NCI-H2029 treated with DMSO at 0.1 percent for 48 hours (cell line): Measurements from ENCODE around the gene TDP1.

Experiments used
- DNase-seq: peaks from one replicate; lab custom pipeline; 2025; lab: John Stamatoyannopoulos, UW

The TDP1 gene

DNA sequence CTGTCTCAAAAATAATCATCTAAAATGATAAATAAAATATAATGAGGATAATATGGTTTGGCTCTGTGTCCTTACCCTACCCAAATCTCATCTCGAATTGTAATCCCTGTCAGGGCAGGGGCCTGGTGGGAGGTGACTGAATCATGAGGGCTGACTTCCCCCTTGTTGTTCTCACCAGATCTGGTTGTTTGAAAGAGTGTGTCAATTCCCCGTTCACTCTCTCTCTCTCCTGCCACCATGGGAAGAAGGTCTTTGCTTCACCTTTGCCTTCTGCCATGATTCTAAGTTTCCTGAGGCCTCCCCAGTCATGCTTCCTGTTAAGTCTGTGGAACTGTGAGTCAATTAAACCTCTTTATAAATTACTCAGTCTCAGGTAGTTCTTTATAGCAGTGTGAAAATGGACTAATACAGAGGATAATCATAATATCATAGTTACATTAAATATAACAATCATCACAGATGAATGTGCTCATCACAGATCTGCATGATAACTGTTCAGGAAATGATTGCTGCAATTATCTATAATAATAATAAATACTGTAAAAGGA lies 13.8 kb upstream of the TDP1 start:
- no peak for DNase-seq

DNA sequence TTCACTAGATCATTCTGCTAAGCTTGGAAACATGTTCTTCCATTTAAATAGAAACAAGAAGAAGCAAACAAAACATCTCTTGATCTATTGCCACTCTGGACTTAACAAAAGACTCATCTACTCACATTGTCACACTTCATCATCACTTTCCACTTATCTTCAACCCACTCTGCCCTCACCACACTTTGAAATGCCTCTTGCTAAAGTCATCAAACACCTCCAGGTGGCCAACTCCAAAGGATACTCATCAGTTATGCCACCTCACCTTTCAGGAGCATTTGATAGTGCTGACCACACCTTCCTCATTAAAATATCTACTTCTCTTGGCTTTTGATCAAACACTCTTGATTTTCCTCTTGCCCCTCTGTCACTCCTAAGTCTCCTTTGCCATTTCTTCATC lies 8.4 kb upstream of the TDP1 start:
- DNase-seq = no peak

GRCh38 chr14:89952576-89952975 lies 3.2 kb upstream of the TDP1 start:
- no peak for DNase-seq

GRCh38 chr14:89953602-89954001 lies 2.1 kb upstream of the TDP1 start:
- DNase-seq = no peak

GRCh38 chr14:89954070-89955021 lies 1.4 kb upstream of the TDP1 start, which contains the start of gene EFCAB11:
EFCAB11 (minus strand) TSS chr14:89954730; CDS start chr14:89954660, 70 bp downstream.
- peak; percentile 85 for DNase-seq

DNA sequence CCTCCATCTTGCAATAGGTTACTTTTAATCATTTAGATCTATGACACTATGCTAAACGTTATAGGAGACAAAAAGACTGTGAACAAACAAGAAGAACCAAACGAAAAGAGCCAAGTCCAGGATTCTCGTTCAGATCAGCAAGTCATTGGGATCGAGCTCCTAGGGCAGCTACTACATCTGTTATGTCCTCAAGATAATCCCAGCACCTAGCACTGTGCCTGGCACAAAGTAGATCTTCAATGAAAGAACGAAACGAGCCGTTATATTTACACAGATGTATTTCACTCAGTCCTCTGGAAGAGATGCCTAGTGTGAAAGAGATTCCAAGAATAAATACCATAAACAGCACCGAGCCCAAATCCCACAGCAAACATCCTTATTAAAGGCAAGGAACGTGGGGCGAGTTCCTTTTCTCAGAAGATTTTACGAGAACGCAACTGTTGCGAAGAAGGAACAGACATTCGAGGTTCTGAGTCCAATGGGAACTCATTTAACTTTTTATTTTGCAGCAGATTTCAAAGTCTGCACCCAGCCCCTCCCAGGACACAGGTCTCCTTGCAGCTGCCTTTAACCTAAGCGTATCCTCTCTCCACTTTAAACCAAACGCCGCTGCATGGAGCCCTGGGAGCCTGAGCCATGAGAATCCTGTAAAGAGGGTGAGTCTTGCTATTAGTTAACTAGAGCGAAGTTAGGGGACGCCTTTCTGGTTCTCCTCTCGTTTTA lies 544 bp upstream of the TDP1 start:
- no peak for DNase-seq

DNA sequence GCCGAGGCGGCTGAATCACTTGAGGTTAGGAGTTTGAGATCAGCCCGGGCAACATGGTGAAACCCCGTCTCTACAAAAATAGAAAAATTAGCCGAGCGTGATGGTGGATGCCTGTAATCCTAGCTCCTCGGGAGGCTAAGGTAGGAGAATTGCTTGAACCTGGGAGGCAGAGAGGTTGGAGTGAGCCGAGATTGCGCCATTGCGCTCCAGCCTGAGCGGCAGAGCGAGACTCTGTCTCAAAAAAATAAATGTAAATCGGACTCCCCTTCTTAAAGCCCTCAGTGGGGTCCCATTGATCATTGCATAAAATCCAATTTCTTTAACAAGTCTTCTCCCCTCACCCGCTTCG lies 908 bp downstream of the TDP1 start:
- no peak for DNase-seq

DNA sequence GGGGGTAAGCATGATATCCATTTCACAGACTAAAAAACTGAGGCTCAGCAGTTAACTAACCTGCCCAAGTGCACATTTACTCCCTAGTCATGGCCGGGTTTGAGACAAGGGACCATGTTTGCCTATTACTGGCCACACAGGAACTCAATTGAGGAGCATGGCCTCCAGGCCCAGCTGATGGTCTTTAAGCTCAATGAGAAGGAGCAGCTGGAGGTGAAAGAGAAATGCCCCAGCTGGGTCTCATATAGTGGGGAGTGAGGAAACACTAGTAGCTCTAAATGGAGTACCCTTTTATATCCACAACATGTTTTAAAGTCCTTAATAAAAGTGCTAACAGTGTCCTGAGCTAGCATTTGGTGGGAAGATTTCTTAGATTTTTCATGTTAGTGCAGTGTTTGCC lies 1.6 kb downstream of the TDP1 start:
- DNase-seq = no peak

DNA sequence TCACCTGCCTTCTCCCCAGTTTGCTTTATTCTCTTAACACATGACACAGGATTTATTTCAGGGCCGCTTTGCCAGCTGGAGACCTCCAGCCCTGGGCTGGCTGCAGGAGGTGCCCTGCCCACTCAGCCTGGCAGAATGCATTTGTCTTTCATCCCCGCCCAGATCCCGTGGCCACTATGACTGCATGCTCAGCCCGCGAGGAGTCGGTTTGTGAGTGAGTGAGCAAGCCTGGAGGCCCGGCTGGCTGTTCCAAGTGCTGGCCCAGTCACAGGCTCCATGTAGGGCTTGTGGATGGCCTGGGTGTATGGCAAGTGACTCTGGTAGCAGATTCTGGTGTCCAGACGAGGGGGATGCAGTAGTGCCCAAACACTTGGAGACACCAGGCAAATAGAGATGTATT lies 2.1 kb downstream of the TDP1 start:
- no peak for DNase-seq

- no peak for DNase-seq
Observed at GRCh38 chr14:89958966-89959365, 3.2 kb downstream of the TDP1 start.

GRCh38 chr14:89959853-89960445 lies 4.2 kb downstream of the TDP1 start:
- DNase-seq = no peak

GRCh38 chr14:89960914-89961313 lies 5.2 kb downstream of the TDP1 start:
- DNase-seq = no peak

GRCh38 chr14:89963288-89963978 lies 7.7 kb downstream of the TDP1 start:
- DNase-seq = no peak

- no peak for DNase-seq
Observed at GRCh38 chr14:89965839-89966238, 10.1 kb downstream of the TDP1 start.

DNA sequence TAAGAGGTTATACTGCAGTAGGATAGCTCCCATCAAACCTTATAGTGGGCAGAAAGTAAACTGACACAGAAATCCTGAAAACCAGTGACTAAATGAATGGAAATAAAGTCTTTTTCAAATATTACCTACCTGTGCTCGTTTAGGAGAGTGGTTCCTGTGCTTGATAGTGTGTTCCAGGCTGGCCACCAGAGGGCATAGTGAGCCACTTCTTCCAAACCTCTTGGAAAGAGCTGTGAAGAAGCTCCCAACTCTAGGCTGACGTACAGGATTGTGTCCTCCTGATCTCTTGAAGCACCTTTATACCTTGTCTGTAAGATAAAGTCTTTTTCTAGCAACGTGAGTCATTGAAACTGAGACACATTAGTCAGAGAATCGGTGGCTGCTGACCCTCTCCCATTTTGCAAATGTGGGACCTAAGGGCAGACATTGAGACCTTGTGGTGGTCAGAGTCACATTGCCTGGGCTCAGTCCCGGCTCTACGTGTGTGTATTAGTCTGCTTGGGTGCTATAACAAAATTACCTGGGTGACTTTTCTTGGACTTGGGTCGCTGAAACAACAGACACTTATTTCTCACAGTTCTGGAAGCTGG lies 17.6 kb downstream of the TDP1 start:
- DNase-seq = no peak

- no peak for DNase-seq
Observed at GRCh38 chr14:89977668-89978067, 21.9 kb downstream of the TDP1 start.

DNA sequence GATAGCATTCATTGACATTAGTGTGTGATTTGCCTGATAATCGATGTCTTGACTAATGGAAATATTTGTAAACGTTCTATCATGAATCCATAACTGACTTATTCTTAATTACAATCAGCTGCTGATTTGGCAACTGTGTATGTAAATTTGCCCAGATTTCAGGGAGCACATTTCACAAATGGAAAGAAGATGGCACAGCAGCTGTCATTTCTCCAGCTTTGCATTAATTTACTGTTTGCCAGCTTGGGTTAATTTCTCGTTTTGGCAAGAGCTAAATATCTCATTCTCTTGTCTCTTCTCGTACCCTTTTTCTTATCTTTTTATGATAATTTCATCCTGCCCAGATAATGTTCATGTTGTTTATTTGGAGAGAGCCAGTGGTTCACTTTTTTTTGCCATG lies 22.9 kb downstream of the TDP1 start:
- no peak for DNase-seq

GRCh38 chr14:89983375-89983774 lies 27.6 kb downstream of the TDP1 start:
- DNase-seq = no peak

DNA sequence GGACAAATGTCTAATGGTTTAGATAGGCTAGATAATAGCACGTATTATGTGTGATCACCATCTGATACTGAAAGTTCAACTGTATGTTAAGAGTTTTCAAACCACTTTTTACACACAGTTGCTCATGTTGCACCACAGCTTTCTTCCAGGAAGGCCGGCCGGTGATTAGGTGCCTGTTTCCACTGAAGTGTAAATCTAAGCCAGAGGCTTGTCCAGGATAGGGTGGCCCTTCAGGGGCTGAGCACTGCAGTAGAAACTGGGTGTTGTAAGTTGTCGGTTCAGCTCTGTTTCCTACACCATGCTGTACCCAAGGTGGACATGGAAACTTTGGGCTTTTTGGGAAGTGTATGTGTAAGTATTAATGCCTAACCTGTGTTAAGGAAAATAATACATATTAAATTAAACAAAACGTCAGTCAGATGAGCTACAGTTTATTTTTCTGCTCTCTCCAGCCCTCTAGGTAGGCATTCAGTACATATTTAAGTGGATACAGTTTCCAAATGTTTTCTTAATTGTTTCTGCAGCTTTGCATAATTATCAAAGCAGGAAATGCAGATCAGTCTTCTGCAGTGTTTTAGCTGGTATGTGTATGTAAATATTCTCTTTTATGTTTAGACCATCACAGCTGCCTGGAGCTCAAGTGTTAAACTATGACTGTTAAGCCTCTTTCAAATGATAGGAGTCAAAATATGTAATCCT lies 30.9 kb downstream of the TDP1 start:
- DNase-seq = no peak

DNA sequence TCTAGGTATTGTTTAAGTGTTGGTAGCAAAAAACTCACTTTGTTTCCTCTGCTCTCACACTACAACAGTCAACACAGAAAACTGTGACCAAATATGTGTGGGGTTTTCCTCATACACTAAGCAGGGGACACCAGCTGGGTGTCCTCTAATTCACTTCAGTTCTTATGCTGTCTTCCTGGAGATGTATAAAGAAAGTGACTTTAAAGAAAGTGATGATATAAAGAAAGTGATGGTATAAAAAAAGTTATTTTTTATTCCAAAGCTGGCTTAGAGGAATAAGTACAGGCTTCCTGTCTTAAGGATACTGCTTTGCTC lies 31.4 kb downstream of the TDP1 start:
- DNase-seq = no peak

GRCh38 chr14:89988787-89989186 lies 33.1 kb downstream of the TDP1 start:
- DNase-seq = no peak
